ENCODE results near the gene C19orf38.

DNA sequence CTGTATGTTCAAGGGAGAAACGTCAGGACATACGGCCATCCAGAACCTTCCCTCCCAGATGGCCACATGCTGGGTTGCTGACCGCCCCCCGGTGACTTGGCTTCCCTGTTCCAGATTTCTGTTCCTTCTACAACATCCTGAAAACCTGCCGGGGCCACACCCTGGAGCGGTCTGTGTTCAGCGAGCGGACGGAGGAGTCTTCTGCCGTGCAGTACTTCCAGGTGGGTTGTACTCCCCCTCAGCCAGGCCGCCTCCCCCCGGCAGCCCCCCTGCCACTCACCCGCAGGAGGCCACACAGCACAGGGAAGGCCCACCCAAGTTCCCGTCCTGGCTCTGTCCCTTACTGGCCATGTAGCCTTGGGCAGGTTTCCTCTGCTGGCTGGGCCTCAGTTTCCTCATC lies 59.7 kb downstream of the C19orf38 start:
- TF ChIP-seq, protein P1, sequence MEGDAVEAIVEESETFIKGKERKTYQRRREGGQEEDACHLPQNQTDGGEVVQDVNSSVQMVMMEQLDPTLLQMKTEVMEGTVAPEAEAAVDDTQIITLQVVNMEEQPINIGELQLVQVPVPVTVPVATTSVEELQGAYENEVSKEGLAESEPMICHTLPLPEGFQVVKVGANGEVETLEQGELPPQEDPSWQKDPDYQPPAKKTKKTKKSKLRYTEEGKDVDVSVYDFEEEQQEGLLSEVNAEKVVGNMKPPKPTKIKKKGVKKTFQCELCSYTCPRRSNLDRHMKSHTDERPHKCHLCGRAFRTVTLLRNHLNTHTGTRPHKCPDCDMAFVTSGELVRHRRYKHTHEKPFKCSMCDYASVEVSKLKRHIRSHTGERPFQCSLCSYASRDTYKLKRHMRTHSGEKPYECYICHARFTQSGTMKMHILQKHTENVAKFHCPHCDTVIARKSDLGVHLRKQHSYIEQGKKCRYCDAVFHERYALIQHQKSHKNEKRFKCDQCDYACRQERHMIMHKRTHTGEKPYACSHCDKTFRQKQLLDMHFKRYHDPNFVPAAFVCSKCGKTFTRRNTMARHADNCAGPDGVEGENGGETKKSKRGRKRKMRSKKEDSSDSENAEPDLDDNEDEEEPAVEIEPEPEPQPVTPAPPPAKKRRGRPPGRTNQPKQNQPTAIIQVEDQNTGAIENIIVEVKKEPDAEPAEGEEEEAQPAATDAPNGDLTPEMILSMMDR (IDR thresholded peaks at IDR 0.05; ENCODE audit: insufficient read depth, low read length): no peak
- TF ChIP-seq SPI1 (IDR thresholded peaks at IDR 0.05; ENCODE audit: borderline replicate concordance, low read depth) (no peak), POLR2AphosphoS5 (IDR thresholded peaks at IDR 0.05; ENCODE audit: low read depth) (no peak)

All from HL-60 (cell line).